ENCODE data around the gene PARD6B.

The PARD6B gene

DNA sequence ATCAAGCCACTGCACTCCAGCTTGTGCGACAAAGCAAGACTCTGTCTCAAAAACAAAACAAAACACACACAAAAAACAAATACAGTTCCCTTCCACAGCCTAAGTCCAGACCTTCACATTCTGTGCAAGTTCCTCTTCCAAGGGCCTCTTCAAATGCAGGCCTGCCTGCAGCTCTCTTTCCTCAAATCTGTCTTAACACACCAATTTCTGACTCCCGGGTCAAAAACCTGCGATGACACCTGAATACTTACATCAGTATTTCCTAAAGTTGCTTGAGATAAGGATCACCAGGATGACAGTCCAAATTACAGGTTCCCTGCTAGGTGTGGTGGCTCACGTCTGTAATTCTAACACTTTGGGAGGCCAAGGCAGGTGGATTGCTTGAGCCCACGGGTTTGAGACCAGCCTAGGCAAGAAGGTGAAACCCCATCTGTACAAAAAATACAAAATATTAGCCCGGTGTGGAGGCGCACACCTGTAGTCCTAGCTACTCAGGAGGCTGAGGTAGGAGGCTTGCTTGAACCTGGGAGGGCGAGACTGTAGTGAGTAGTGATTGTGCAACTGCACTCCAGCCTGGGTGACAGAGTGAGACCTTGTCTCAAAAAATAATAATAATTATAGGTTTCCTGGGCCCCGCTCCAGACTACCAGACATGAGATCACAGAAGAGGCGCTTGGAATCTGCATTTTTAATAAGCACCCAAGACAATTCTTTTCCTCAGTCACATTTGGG lies 8.8 kb upstream of the PARD6B start:
- in situ Hi-C loops (cut with MboI; ENCODE audit: low sequenced_read_pairs) = no loop called here

GRCh38 chr20:50723672-50724071 lies 7.7 kb upstream of the PARD6B start:
- in situ Hi-C loops (cut with MboI; ENCODE audit: low sequenced_read_pairs) = no loop called here

GRCh38 chr20:50724112-50724725 lies 7.2 kb upstream of the PARD6B start:
- in situ Hi-C loops (cut with MboI; ENCODE audit: low sequenced_read_pairs) = no loop called here

DNA sequence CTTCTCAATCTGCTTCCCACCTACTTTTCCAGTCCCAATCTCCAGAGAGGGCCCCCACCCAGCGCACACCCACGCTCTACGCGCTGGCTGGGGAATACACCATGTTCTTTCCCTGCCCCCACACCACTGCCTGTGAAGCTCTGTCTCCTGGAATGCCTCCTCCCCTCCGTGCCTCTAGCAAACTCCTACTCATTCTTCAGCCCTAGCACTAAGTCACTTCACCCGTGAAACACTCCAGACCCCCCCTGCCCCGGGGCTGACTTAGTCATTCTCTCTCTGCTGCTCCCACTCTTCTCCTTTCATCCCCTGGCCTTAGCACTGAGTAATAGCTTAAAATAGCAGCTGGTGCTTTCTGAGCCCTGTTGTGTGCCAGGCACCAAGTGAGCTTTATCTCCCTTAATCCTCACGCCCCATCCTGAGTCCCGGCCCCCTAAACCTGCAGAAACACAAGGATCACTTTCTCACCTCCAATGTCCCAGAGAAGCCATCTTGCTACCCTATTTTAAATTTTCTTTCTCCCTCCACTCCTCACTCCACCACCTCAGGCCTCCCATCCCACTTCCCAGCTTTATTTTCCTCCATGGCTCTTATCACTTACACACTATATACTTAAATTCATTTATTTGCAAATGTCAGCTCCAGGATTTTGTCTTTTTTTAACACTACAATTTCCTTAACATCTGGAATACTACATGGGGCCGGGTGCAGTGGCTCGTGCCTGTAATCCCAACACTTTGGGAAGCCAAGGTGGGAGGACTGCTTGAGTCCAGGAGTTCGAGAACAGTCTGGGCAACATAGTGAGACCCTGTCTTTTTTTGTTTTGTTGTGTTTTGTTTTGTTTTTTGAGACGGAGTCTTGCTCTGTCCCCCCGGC lies 6.3 kb upstream of the PARD6B start:
- in situ Hi-C loops (cut with MboI; ENCODE audit: low sequenced_read_pairs) = loop anchor here (25.0 kb wide), 1 partner anchor 238 kb away; no protein-coding TSS in a partner anchor

GRCh38 chr20:50725724-50726005 lies 5.7 kb upstream of the PARD6B start:
- in situ Hi-C loops (cut with MboI; ENCODE audit: low sequenced_read_pairs) = loop anchor here (25.0 kb wide), 1 partner anchor 238 kb away; no protein-coding TSS in a partner anchor

DNA sequence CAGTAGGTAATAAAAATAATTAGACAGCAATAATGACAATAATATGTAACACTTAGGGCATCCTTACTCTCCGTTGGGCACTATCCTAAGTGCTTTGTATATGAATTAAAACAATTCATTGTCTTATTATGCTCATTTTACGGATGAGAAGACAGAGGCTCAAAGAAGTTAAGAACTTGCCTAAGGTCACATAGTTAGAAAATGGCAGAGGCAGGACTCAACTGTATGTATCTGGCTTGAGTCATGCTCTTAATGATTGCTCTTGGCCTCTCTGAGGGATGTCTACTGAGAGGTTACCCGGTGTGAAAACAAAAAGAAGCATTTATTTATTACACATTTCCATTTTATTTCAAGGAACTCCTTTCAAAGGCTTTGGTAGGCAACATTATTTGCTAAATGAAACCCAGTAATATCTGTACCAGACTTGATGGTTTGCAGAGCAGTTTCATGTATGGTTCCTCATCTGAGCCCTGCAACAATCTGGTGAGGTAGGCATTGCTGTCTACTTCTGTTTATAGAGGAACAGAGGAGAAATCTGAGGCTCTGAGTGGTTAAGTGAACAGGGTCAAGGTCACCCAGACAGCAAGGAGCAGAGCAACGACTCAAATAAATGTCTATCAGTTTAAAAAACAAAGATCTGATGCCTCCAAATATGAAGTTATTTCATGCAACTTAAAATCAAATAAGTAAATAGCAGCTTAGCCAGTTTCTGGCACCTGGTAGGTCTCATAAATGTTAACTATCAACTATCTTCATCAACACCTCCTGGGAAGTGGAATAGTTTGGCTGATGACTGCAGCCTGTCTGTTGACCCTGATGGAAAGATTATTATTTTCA lies 4.2 kb upstream of the PARD6B start:
- in situ Hi-C loops (cut with MboI; ENCODE audit: low sequenced_read_pairs) = loop anchor here (25.0 kb wide), 1 partner anchor 240 kb away; no protein-coding TSS in a partner anchor

DNA sequence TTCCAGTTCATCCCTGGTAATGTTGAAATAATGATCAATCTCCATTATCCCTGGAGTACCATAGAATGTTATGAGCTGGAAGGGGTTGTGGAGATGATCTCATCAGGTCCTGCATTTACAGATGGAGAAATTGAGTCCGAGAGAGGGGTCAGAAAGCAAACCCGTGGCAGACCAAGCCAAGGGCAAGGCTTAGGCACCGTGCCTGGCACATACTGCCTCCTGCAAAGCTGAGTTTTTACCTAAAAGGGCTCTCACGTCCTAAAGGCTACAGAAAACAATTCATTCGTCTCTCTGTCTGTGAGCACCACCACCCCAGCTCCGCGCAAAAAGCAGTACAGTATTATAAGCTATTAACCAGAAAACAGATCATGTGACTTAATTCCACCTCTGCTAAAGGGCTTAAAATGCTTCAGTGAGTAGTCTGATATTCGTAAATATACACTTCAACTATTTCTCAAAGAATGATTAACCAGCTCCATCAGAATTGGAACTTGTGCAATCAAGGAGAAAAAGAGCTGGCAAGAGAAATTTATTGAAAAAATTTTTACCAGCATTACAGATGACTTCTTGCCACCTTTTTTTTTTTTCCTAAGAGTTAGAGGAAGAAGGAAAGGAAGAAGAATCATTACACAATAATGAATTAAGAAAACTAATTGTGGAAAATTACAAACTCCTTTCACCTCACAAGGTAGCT lies 3.4 kb upstream of the PARD6B start:
- in situ Hi-C loops (cut with MboI; ENCODE audit: low sequenced_read_pairs) = loop anchor here (25.0 kb wide), 1 partner anchor 241 kb away; no protein-coding TSS in a partner anchor

- in situ Hi-C loops (cut with MboI; ENCODE audit: low sequenced_read_pairs) = loop anchor here (25.0 kb wide), 1 partner anchor 241 kb away; no protein-coding TSS in a partner anchor
Measured at GRCh38 chr20:50728486-50728980, 2.8 kb upstream of the PARD6B start.

DNA sequence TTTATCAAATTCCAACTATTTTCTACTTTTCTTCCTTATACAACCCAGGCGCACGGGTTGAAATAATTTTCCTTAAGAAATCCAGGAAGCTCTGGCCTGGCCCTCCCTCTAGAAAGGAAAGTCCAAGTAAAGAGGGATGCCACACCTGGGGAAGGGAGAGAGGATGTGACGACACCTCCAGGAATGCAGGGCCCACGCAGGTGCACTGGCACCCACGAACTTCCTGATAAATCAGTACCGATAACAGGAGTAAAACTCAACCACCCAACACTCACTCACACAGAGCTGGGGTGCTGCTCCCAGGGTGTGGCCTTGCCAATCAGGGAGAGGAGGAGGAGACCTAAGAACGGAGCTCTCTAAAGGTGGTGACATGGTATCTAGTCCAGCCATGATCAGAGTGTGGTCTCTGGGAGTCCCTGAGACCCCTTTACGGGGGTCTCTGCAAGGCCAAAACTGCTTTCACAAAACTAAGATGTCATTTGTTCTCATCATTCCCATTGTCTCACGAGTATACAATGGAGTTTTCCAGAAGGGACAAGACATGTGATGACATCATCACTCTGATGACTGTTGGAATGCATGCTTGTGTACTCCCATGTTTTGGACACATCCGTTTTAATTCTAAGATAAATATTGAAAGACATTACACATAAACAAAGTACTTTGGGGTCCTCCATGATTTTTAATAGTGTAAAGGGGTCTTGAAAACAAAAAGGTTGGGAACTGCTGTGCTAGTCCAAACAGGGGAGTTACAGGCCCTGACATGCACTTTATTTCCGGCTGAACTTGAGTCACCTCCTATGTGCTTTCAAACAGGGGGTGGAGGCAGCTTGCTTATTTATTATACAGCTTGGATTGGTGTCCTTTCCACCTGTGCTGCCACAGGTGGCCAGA lies 2.2 kb upstream of the PARD6B start:
- in situ Hi-C loops (cut with MboI; ENCODE audit: low sequenced_read_pairs) = loop anchor here (25.0 kb wide), 1 partner anchor 242 kb away; no protein-coding TSS in a partner anchor

GRCh38 chr20:50729901-50730764 lies 1.2 kb upstream of the PARD6B start:
- in situ Hi-C loops (cut with MboI; ENCODE audit: low sequenced_read_pairs) = loop anchor here (25.0 kb wide), 1 partner anchor 243 kb away; no protein-coding TSS in a partner anchor

GRCh38 chr20:50730765-50731054 lies 670 bp upstream of the PARD6B start:
- in situ Hi-C loops (cut with MboI; ENCODE audit: low sequenced_read_pairs) = loop anchor here (25.0 kb wide), 1 partner anchor 243 kb away; no protein-coding TSS in a partner anchor

DNA sequence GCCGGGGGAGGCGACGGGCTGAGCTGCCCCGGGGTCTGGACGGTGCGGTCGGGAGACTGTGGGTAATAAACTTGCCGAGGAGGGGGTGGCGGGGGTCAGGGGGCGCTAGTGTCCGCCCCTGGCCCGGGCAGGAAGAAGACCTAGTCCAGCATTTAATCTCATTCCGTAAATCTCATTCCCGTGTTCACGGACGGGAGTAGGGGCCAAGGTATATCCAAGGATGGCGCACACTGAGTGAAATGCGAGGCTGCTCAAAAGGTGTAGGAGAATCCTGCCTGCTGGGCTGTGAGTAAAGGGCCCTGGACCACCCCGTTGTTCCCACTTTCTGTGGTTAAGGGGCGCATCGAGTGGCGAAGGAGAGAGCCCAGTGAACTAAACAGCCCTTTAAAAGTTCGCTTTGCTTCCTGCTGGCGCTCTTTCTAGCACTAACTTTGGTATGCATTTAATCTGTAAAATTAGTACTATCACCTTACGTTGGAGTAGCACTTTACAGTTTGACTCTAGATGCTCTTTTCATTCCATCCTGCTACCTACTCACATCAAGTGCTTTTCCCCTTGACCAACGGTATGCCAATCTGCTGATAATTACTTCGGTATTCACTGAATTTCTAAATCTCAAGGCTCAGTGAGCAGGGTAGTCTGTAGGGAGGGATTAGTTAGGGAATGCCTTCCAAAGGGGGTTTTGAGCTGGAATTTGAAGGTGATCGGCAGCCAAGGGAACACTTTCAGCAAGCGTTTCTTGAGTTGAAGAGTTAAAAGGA lies 730 bp downstream of the PARD6B start:
- in situ Hi-C loops (cut with MboI; ENCODE audit: low sequenced_read_pairs) = loop anchor here (25.0 kb wide), 1 partner anchor 245 kb away; no protein-coding TSS in a partner anchor

DNA sequence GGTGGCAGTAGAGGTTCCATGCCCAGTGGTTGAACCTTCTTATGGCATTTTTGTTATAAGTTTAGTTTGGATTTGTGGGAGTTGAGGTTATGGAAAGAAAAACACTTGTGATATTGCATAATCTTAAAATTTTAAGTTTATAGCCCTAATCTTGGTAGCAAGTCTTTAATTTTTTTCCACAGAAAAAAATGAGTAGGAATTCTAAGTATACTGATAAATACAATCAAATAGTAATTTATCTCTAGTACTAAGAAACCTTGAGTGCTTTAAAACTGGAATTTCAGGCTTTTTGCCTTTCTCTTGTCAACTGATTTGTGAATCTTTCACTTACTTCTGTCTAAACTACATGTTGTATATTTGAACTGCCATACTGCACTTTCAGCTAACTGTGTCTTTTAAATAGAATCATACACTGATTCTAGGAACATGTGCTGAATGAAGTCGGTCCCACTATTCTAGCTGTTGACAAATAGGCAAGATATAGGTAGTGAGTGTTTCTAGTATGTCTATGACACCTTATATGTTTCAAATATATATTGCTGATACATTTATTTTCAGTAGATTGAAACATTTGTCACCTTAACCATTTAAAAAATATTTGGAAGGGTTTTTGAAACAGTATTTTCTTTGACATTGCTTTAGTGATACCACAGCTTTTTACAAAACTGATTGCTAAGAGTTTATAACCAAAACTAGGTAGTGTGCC lies 2.4 kb downstream of the PARD6B start:
- in situ Hi-C loops (cut with MboI; ENCODE audit: low sequenced_read_pairs) = loop anchor here (25.0 kb wide), 1 partner anchor 246 kb away; no protein-coding TSS in a partner anchor

- in situ Hi-C loops (cut with MboI; ENCODE audit: low sequenced_read_pairs) = loop anchor here (25.0 kb wide), 1 partner anchor 248 kb away; no protein-coding TSS in a partner anchor
Measured at GRCh38 chr20:50734730-50735679, 3.6 kb downstream of the PARD6B start.

DNA sequence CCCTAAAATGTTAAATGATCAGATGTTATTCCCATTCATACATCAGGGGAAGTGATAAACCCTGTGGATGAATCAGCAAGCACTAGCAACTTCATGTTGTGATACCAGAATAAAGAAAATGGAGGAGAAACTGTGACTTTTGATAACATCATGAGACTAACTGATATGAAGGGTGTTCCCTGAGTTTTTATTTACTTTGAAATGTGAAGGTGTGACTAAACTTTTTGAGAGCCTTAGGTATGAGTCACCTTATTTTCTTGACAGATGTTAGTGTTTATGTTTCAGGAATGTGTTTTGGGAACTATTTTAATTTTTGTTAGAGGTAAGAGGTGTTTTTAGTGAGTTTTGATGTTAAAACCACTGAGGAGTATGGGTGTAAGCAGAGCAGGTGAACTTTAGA lies 4.4 kb downstream of the PARD6B start:
- in situ Hi-C loops (cut with MboI; ENCODE audit: low sequenced_read_pairs) = loop anchor here (25.0 kb wide), 1 partner anchor 249 kb away; no protein-coding TSS in a partner anchor

Measured in HL-60/S4 treated with phorbol 12-myristate 13-acetate at 8.2 ng/mL for 4 days and 3 days (cell line).